ENCODE measurements around the gene SNRPD3.

Gene SNRPD3

GRCh38 chr22:24593836-24594568 lies 38.2 kb downstream of the SNRPD3 start:
- Histone ChIP-seq H3K79me2 (ENCODE audit: control insufficient read depth, insufficient read depth, low read length, poor library complexity) (peaks cover 4% of the 10 kb centered on the region), H4K12ac (ENCODE audit: low read depth, low read length) (no peak overlapping the region), H3K4me3 (ENCODE audit: low read depth, low read length) (no peak overlapping the region), H2BK120ac (ENCODE audit: insufficient read depth, low read length, poor library complexity) (no peak overlapping the region), H2AK5ac (ENCODE audit: low read length) (no peak overlapping the region), H3K9ac (ENCODE audit: low read length) (no peak overlapping the region), H3K23ac (ENCODE audit: low read length) (no peak overlapping the region), H3K4ac (ENCODE audit: low read depth, low read length) (no peak overlapping the region), H3K14ac (ENCODE audit: low read length) (no peak overlapping the region), H3K4me1 (ENCODE audit: control insufficient read depth in 1 of 2, insufficient read depth in 2 of 2, low read length in 2 of 2) (peaks cover 11% of the 10 kb centered on the region in 2 experiments), H3K36me3 (ENCODE audit: control insufficient read depth in 1 of 2, insufficient read depth in 2 of 2, low read length in 2 of 2) (peaks cover under 1 to 3% of the 10 kb centered on the region in 2 experiments), H2BK5ac (ENCODE audit: low read depth, low read length, poor library complexity) (no peak overlapping the region), H4K8ac (ENCODE audit: low read depth, low read length) (no peak overlapping the region), H3K27me3 (ENCODE audit: insufficient read depth, low read length) (no peaks in the 10 kb centered on the region), H4K91ac (ENCODE audit: low read depth, low read length) (no peak overlapping the region), H3K79me1 (ENCODE audit: low read length) (peaks cover 9% of the 10 kb centered on the region), H2BK12ac (ENCODE audit: low read length) (no peak overlapping the region), H3K4me2 (ENCODE audit: low read length) (no peak overlapping the region), H2AFZ (ENCODE audit: insufficient read depth, low read length, poor library complexity) (no peak overlapping the region), H3K9me3 (ENCODE audit: insufficient read depth, low read depth, low read length) (peaks cover 1% of the 10 kb centered on the region), H3K27ac (ENCODE audit: low read depth, low read length) (no peak overlapping the region), H3K18ac (ENCODE audit: low read length) (no peak overlapping the region)
- WGBS (ENCODE audit: extremely low coverage, insufficient coverage, insufficient read length) = no CpG with 5 or more reads among the region's 16 CpGs
- DNase-seq = no peak

- Histone ChIP-seq H3K18ac (ENCODE audit: low read length) (no peak overlapping the region), H4K12ac (ENCODE audit: low read depth, low read length) (no peak overlapping the region), H3K14ac (ENCODE audit: low read length) (no peak overlapping the region), H3K27me3 (ENCODE audit: insufficient read depth, low read length) (no peaks in the 10 kb centered on the region), H2BK120ac (ENCODE audit: insufficient read depth, low read length, poor library complexity) (no peak overlapping the region), H3K36me3 (ENCODE audit: control insufficient read depth in 1 of 2, insufficient read depth in 2 of 2, low read length in 2 of 2) (peaks cover 0 to under 1% of the 10 kb centered on the region in 2 experiments), H4K8ac (ENCODE audit: low read depth, low read length) (no peak overlapping the region), H3K4ac (ENCODE audit: low read depth, low read length) (no peak overlapping the region), H3K79me2 (ENCODE audit: control insufficient read depth, insufficient read depth, low read length, poor library complexity) (peaks cover 4% of the 10 kb centered on the region), H3K23ac (ENCODE audit: low read length) (no peak overlapping the region), H3K4me1 (ENCODE audit: control insufficient read depth in 1 of 2, insufficient read depth in 2 of 2, low read length in 2 of 2) (peaks cover 11 to 12% of the 10 kb centered on the region in 2 experiments), H3K9ac (ENCODE audit: low read length) (no peak overlapping the region), H3K9me3 (ENCODE audit: insufficient read depth, low read depth, low read length) (peaks cover 1% of the 10 kb centered on the region), H3K4me3 (ENCODE audit: low read depth, low read length) (no peak overlapping the region), H2AFZ (ENCODE audit: insufficient read depth, low read length, poor library complexity) (no peak overlapping the region), H2BK12ac (ENCODE audit: low read length) (no peak overlapping the region), H3K27ac (ENCODE audit: low read depth, low read length) (no peak overlapping the region), H2AK5ac (ENCODE audit: low read length) (no peak overlapping the region), H3K4me2 (ENCODE audit: low read length) (no peak overlapping the region), H2BK5ac (ENCODE audit: low read depth, low read length, poor library complexity) (no peak overlapping the region), H3K79me1 (ENCODE audit: low read length) (peaks cover 9% of the 10 kb centered on the region), H4K91ac (ENCODE audit: low read depth, low read length) (no peak overlapping the region)
- no CpG with 5 or more reads among the region's 7 CpGs for WGBS (ENCODE audit: extremely low coverage, insufficient coverage, insufficient read length)
- DNase-seq = no peak
Measured at GRCh38 chr22:24594569-24595120, 38.8 kb downstream of the SNRPD3 start.

- no peak overlapping the region for H4K91ac ChIP-seq (ENCODE audit: low read depth, low read length)
- DNase-seq = no peak
- WGBS (ENCODE audit: extremely low coverage, insufficient coverage, insufficient read length) = no CpG with 5 or more reads among the region's 6 CpGs
- H2BK12ac ChIP-seq (ENCODE audit: low read length) = no peak overlapping the region
- H3K14ac ChIP-seq (ENCODE audit: low read length) = no peak overlapping the region
- peaks cover 4% of the 10 kb centered on the region for H3K79me2 ChIP-seq (ENCODE audit: control insufficient read depth, insufficient read depth, low read length, poor library complexity)
- H3K4me2 ChIP-seq (ENCODE audit: low read length) = no peak overlapping the region
- H4K8ac ChIP-seq (ENCODE audit: low read depth, low read length) = no peak overlapping the region
- H4K12ac ChIP-seq (ENCODE audit: low read depth, low read length) = no peak overlapping the region
- peaks cover 9% of the 10 kb centered on the region for H3K79me1 ChIP-seq (ENCODE audit: low read length)
- no peaks in the 10 kb centered on the region for H3K36me3 ChIP-seq (ENCODE audit: control insufficient read depth in 1 of 2, insufficient read depth in 2 of 2, low read length in 2 of 2)
- H2AFZ ChIP-seq (ENCODE audit: insufficient read depth, low read length, poor library complexity) = no peak overlapping the region
- H3K4me3 ChIP-seq (ENCODE audit: low read depth, low read length) = no peak overlapping the region
- H3K27me3 ChIP-seq (ENCODE audit: insufficient read depth, low read length) = no peaks in the 10 kb centered on the region
- no peak overlapping the region for H3K9ac ChIP-seq (ENCODE audit: low read length)
- no peak overlapping the region for H3K27ac ChIP-seq (ENCODE audit: low read depth, low read length)
- peaks cover 1% of the 10 kb centered on the region for H3K9me3 ChIP-seq (ENCODE audit: insufficient read depth, low read depth, low read length)
- no peak overlapping the region for H2BK5ac ChIP-seq (ENCODE audit: low read depth, low read length, poor library complexity)
- no peak overlapping the region for H2AK5ac ChIP-seq (ENCODE audit: low read length)
- H3K4me1 ChIP-seq (ENCODE audit: control insufficient read depth in 1 of 2, insufficient read depth in 2 of 2, low read length in 2 of 2) = peaks cover 11 to 13% of the 10 kb centered on the region in 2 experiments
- H3K4ac ChIP-seq (ENCODE audit: low read depth, low read length) = no peak overlapping the region
- no peak overlapping the region for H3K18ac ChIP-seq (ENCODE audit: low read length)
- H3K23ac ChIP-seq (ENCODE audit: low read length) = no peak overlapping the region
- no peak overlapping the region for H2BK120ac ChIP-seq (ENCODE audit: insufficient read depth, low read length, poor library complexity)
Measured at GRCh38 chr22:24595228-24595627, 39.4 kb downstream of the SNRPD3 start.

- no peak for DNase-seq
- no peak overlapping the region for H2BK12ac ChIP-seq (ENCODE audit: low read length)
- no peak overlapping the region for H4K91ac ChIP-seq (ENCODE audit: low read depth, low read length)
- H3K4me2 ChIP-seq (ENCODE audit: low read length) = no peak overlapping the region
- no peaks in the 10 kb centered on the region for H3K27me3 ChIP-seq (ENCODE audit: insufficient read depth, low read length)
- no peak overlapping the region for H3K9ac ChIP-seq (ENCODE audit: low read length)
- H2AK5ac ChIP-seq (ENCODE audit: low read length) = no peak overlapping the region
- H3K79me1 ChIP-seq (ENCODE audit: low read length) = peaks cover 9% of the 10 kb centered on the region
- no peak overlapping the region for H2AFZ ChIP-seq (ENCODE audit: insufficient read depth, low read length, poor library complexity)
- no peak overlapping the region for H2BK120ac ChIP-seq (ENCODE audit: insufficient read depth, low read length, poor library complexity)
- WGBS (ENCODE audit: extremely low coverage, insufficient coverage, insufficient read length) = no CpG with 5 or more reads among the region's 4 CpGs
- no peak overlapping the region for H3K14ac ChIP-seq (ENCODE audit: low read length)
- H3K9me3 ChIP-seq (ENCODE audit: insufficient read depth, low read depth, low read length) = peaks cover 4% of the 10 kb centered on the region
- H4K8ac ChIP-seq (ENCODE audit: low read depth, low read length) = no peak overlapping the region
- H3K36me3 ChIP-seq (ENCODE audit: control insufficient read depth in 1 of 2, insufficient read depth in 2 of 2, low read length in 2 of 2) = no peaks in the 10 kb centered on the region
- no peak overlapping the region for H3K23ac ChIP-seq (ENCODE audit: low read length)
- H2BK5ac ChIP-seq (ENCODE audit: low read depth, low read length, poor library complexity) = no peak overlapping the region
- no peak overlapping the region for H3K4ac ChIP-seq (ENCODE audit: low read depth, low read length)
- H3K4me3 ChIP-seq (ENCODE audit: low read depth, low read length) = no peak overlapping the region
- H3K27ac ChIP-seq (ENCODE audit: low read depth, low read length) = no peak overlapping the region
- H3K79me2 ChIP-seq (ENCODE audit: control insufficient read depth, insufficient read depth, low read length, poor library complexity) = peaks cover 4% of the 10 kb centered on the region
- H3K18ac ChIP-seq (ENCODE audit: low read length) = no peak overlapping the region
- H4K12ac ChIP-seq (ENCODE audit: low read depth, low read length) = no peak overlapping the region
- peaks cover 11 to 13% of the 10 kb centered on the region in 2 experiments for H3K4me1 ChIP-seq (ENCODE audit: control insufficient read depth in 1 of 2, insufficient read depth in 2 of 2, low read length in 2 of 2)
Measured at GRCh38 chr22:24595863-24596262, 40.1 kb downstream of the SNRPD3 start.
